ENCODE data around the gene IL1RAPL1.

- no peak for TF ChIP-seq POLR2A (IDR thresholded peaks at IDR 0.05; ENCODE audit: low read depth)
- TF ChIP-seq, protein P1, sequence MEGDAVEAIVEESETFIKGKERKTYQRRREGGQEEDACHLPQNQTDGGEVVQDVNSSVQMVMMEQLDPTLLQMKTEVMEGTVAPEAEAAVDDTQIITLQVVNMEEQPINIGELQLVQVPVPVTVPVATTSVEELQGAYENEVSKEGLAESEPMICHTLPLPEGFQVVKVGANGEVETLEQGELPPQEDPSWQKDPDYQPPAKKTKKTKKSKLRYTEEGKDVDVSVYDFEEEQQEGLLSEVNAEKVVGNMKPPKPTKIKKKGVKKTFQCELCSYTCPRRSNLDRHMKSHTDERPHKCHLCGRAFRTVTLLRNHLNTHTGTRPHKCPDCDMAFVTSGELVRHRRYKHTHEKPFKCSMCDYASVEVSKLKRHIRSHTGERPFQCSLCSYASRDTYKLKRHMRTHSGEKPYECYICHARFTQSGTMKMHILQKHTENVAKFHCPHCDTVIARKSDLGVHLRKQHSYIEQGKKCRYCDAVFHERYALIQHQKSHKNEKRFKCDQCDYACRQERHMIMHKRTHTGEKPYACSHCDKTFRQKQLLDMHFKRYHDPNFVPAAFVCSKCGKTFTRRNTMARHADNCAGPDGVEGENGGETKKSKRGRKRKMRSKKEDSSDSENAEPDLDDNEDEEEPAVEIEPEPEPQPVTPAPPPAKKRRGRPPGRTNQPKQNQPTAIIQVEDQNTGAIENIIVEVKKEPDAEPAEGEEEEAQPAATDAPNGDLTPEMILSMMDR (IDR thresholded peaks at IDR 0.05), result no peak
Measured at GRCh38 chrX:29617276-29617675, 1030.0 kb downstream of the IL1RAPL1 start.

Data from esophagus muscularis mucosa (tissue), 3 donors.